Neural cell (in vitro differentiated cells): ENCODE data around the gene FAM89A. TPM values are rescaled to one million over a fixed set of nuclear protein-coding genes. Genes with fewer than 3 reads are reported as not detected.

Experiments
- H2AFZ ChIP-seq: fragments of 200-600, 300-800 bp; sonication (generic), shearing (Covaris generic); 2 replicates; pipeline ENCODE4 v1.6.0; 2014; ENCODE audit warnings: low read depth, mild to moderate bottlenecking, antibody characterized with exemption, low read length, moderate library complexity
- H3F3A ChIP-seq: fragments of 200-600 bp; shearing (Covaris generic); 2 replicates; pipeline ENCODE4 v1.6.1; 2016; ENCODE audit warnings: mild to moderate bottlenecking, moderate library complexity, mixed read lengths, antibody characterized with exemption, low read length; ENCODE audit not compliant: insufficient read depth, poor library complexity, severe bottlenecking
- H3K27ac ChIP-seq: fragments of 200-600, 300-800 bp; sonication (generic), shearing (Covaris generic); 2 replicates; pipeline ENCODE4 v1.5.1; 2014; ENCODE audit warnings: mild to moderate bottlenecking, low read length, moderate library complexity
- H3K27me3 ChIP-seq: fragments of 300-800, 200-600 bp; sonication (generic), shearing (Covaris generic); 2 replicates; pipeline ENCODE4 v1.6.0; 2014; ENCODE audit warnings: mild to moderate bottlenecking, low read depth, low read length, moderate library complexity; ENCODE audit not compliant: insufficient read depth
- H3K36me3 ChIP-seq: fragments of 300-800, 200-600 bp; sonication (generic), shearing (Covaris generic); 2 replicates; pipeline ENCODE4 v1.5.1; 2014; ENCODE audit warnings: mild to moderate bottlenecking, antibody characterized with exemption, low read length, moderate library complexity; ENCODE audit not compliant: insufficient read depth
- H3K4me2 ChIP-seq: fragments of 300-800, 200-600 bp; sonication (generic), shearing (Covaris generic); 2 replicates; pipeline ENCODE4 v1.6.0; 2014; ENCODE audit warnings: mild to moderate bottlenecking, low read length
- H3K4me3 ChIP-seq: fragments of 300-800, 200-600 bp; sonication (generic), shearing (Covaris generic); 2 replicates; pipeline ENCODE4 v1.5.1; 2014; ENCODE audit warnings: mild to moderate bottlenecking, low read length, moderate library complexity
- H3K79me2 ChIP-seq: fragments of 200-600 bp; shearing (Covaris generic); replicated peaks from 2 replicates; pipeline ENCODE4 v1.6.0; 2014; ENCODE audit warnings: mild to moderate bottlenecking, low read length, moderate library complexity; ENCODE audit not compliant: insufficient read depth
- H3K9ac ChIP-seq: fragments of 300-800, 200-600 bp; sonication (generic), shearing (Covaris generic); 2 replicates; pipeline ENCODE4 v1.6.1; 2016; ENCODE audit warnings: mild to moderate bottlenecking, low read length, mixed read lengths
- H3K9me2 ChIP-seq: fragments of 200-600 bp; shearing (Covaris generic); 2 replicates; pipeline ENCODE4 v1.6.1; 2016; ENCODE audit warnings: mild to moderate bottlenecking, low read length, mixed read lengths; ENCODE audit not compliant: insufficient read depth
- H3K9me3 ChIP-seq: fragments of 200-600, 300-800 bp; sonication (generic), shearing (Covaris generic); 2 replicates; pipeline ENCODE4 v1.6.1; 2016; ENCODE audit warnings: mild to moderate bottlenecking, mixed run types, low read length, moderate library complexity, mixed read lengths
- H4K20me1 ChIP-seq: fragments of 200-600 bp; shearing (Covaris generic); 2 replicates; pipeline ENCODE4 v1.6.1; 2016; ENCODE audit warnings: mild to moderate bottlenecking, mixed run types; ENCODE audit not compliant: insufficient read depth
- CTCF ChIP-seq: fragments of 450-650 bp; IDR thresholded peaks from 2 replicates; pipeline ENCODE4 v1.5.1; 2014; ENCODE audit warnings: antibody characterized with exemption, mild to moderate bottlenecking, moderate library complexity; ENCODE audit not compliant: poor library complexity, severe bottlenecking
- EP300 ChIP-seq: fragments of 450-650 bp; conservative IDR thresholded peaks from 2 replicates; pipeline ENCODE4 v1.6.1; 2014; ENCODE audit warnings: antibody characterized with exemption, mild to moderate bottlenecking, moderate library complexity; ENCODE audit not compliant: poor library complexity, severe bottlenecking
- EZH2 ChIP-seq: fragments of 200-600, 300-800 bp; shearing (Covaris generic), sonication (generic); IDR thresholded peaks from 2 replicates; pipeline ENCODE4 v1.6.1; 2014; ENCODE audit warnings: antibody characterized with exemption, low read length, borderline replicate concordance, mild to moderate bottlenecking; ENCODE audit not compliant: insufficient read depth, poor library complexity, severe bottlenecking
- MXI1 ChIP-seq: fragments of 450-650 bp; conservative IDR thresholded peaks from 2 replicates; pipeline ENCODE4 v1.6.1; 2014; ENCODE audit warnings: antibody characterized with exemption, mild to moderate bottlenecking; ENCODE audit not compliant: poor library complexity, severe bottlenecking
- POLR2AphosphoS5 ChIP-seq: IDR thresholded peaks from 2 replicates; pipeline ENCODE4 v1.6.1; 2012
- RAD21 ChIP-seq: fragments of 450-650 bp; conservative IDR thresholded peaks from 2 replicates; pipeline ENCODE4 v1.6.1; 2014; ENCODE audit warnings: antibody characterized with exemption, mild to moderate bottlenecking, moderate library complexity
- SMC3 ChIP-seq: fragments of 450-650 bp; conservative IDR thresholded peaks from 2 replicates; pipeline ENCODE4 v1.6.1; 2014; ENCODE audit warnings: antibody characterized with exemption, mild to moderate bottlenecking, moderate library complexity; ENCODE audit not compliant: poor library complexity
- TAF1 ChIP-seq: IDR thresholded peaks from 2 replicates; pipeline ENCODE4 v1.6.1; 2012; ENCODE audit warnings: low read depth
- polyA plus RNA-seq: library from polyadenylated mRNA; depleted of rRNA; stranded (reverse); fragments of >200 nt; gene quantifications from 2 replicates; pipeline ENCODE4 v1.2.3, GENCODE V29; 2014
- TF ChIP-seq, protein P1 (sequence below): IDR thresholded peaks from 2 replicates; pipeline ENCODE4 v1.6.1; 2012; ENCODE audit warnings: borderline replicate concordance

Gene FAM89A
- polyA plus RNA-seq, 1 donor from 2014 or later = 0.20 TPM

DNA sequence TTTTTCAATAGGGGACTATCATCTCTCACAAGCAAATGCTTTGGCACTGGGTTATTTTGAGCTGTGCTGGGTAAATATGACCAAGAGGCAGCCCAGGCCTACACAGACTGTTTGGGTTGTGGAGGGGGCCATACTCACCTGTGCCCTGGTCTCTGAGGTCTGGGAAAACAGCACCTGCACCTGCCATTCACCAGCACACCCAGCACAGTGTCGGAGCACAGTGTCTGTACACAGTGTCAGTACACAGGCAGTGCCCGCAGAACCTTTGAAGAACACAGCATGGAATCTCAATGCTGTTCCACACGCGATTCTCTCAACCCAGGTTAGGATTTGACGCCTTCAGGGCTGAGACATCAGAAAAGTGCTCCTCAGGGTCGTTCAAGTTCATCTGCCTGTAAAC, 35.0 kb upstream of the FAM89A start:
- no peak for TF ChIP-seq TAF1
- Histone ChIP-seq H3K79me2 (no peaks in the 10 kb centered on the region), H3K9me3 (no peaks in the 10 kb centered on the region)

DNA sequence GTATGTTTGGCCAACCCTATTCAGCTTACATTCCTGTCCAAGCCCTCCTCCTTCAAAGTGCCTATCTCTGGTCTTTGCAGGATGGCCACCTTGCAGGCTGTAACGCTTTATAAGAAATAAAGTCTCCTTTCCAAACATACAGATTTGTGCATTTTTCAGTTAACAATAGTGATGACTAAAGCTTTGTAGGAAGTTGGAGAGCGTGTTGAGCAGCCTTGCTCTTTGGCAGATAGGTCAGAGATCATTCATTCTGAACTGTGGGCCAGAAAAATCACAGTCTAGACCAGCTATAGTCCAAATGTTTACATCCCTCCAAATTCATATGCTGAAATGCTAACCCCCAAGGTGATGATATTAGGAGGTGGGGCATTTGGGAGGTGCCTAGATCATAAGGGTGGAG, 34.0 kb upstream of the FAM89A start:
- Histone ChIP-seq H3K9me2 (no peaks in the 10 kb centered on the region), H4K20me1 (no peaks in the 10 kb centered on the region), H3F3A (no peaks in the 10 kb centered on the region), H3K27me3 (no peaks in the 10 kb centered on the region), H2AFZ (no peak overlapping the region), H3K4me2 (no peak overlapping the region), H3K79me2 (no peaks in the 10 kb centered on the region), H3K9me3 (no peaks in the 10 kb centered on the region), H3K9ac (no peak overlapping the region), H3K4me3 (no peak overlapping the region), H3K27ac (no peak overlapping the region), H3K36me3 (no peaks in the 10 kb centered on the region)
- TF ChIP-seq, protein P1, sequence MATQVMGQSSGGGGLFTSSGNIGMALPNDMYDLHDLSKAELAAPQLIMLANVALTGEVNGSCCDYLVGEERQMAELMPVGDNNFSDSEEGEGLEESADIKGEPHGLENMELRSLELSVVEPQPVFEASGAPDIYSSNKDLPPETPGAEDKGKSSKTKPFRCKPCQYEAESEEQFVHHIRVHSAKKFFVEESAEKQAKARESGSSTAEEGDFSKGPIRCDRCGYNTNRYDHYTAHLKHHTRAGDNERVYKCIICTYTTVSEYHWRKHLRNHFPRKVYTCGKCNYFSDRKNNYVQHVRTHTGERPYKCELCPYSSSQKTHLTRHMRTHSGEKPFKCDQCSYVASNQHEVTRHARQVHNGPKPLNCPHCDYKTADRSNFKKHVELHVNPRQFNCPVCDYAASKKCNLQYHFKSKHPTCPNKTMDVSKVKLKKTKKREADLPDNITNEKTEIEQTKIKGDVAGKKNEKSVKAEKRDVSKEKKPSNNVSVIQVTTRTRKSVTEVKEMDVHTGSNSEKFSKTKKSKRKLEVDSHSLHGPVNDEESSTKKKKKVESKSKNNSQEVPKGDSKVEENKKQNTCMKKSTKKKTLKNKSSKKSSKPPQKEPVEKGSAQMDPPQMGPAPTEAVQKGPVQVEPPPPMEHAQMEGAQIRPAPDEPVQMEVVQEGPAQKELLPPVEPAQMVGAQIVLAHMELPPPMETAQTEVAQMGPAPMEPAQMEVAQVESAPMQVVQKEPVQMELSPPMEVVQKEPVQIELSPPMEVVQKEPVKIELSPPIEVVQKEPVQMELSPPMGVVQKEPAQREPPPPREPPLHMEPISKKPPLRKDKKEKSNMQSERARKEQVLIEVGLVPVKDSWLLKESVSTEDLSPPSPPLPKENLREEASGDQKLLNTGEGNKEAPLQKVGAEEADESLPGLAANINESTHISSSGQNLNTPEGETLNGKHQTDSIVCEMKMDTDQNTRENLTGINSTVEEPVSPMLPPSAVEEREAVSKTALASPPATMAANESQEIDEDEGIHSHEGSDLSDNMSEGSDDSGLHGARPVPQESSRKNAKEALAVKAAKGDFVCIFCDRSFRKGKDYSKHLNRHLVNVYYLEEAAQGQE = no peak
- no peak for TF ChIP-seq SMC3
- TF ChIP-seq MXI1 = no peak
- TF ChIP-seq POLR2AphosphoS5 = no peak
- no peak for TF ChIP-seq CTCF
- TF ChIP-seq EZH2 = no peak

More for the DNA sequence above, 35.0 kb upstream of the FAM89A start:
- no peak overlapping the region for H3K9ac ChIP-seq
- no peak overlapping the region for H3K27ac ChIP-seq
- H3K4me3 ChIP-seq = no peak overlapping the region
- H3F3A ChIP-seq = no peaks in the 10 kb centered on the region
- no peaks in the 10 kb centered on the region for H3K9me2 ChIP-seq
- H3K36me3 ChIP-seq = no peaks in the 10 kb centered on the region
- no peak overlapping the region for H2AFZ ChIP-seq
- no peak overlapping the region for H3K4me2 ChIP-seq
- H3K27me3 ChIP-seq = no peaks in the 10 kb centered on the region
- no peaks in the 10 kb centered on the region for H4K20me1 ChIP-seq

GRCh38 chr1:231073331-231073730, 33.3 kb upstream of the FAM89A start:
- H3F3A ChIP-seq = no peaks in the 10 kb centered on the region
- H2AFZ ChIP-seq = no peak overlapping the region
- TF ChIP-seq TAF1 (no peak), RAD21 (no peak), CTCF (no peak), SMC3 (no peak), EP300 (no peak), MXI1 (no peak), EZH2 (no peak), POLR2AphosphoS5 (no peak)
- TF ChIP-seq, protein P1 = no peak

More at GRCh38 chr1:231073331-231073730, 33.3 kb upstream of the FAM89A start:
- Histone ChIP-seq H3K9me2 (no peaks in the 10 kb centered on the region), H3K9me3 (no peaks in the 10 kb centered on the region), H3K79me2 (no peaks in the 10 kb centered on the region), H4K20me1 (no peaks in the 10 kb centered on the region), H3K4me2 (no peak overlapping the region), H3K4me3 (no peak overlapping the region), H3K36me3 (no peaks in the 10 kb centered on the region), H3K27ac (no peak overlapping the region), H3K9ac (no peak overlapping the region), H3K27me3 (no peaks in the 10 kb centered on the region)
